Spleen (tissue), 11 donors: Measurements from ENCODE around the gene ROR1. TPM values are rescaled to one million over a fixed set of nuclear protein-coding genes. Genes with fewer than 3 reads are reported as not detected.

Experiments used
- DNase-seq: peaks from one replicate; pipeline ENCODE4 v3.0.0-alpha.2; 2020
- H3K27ac ChIP-seq, 8 donors: fragments of 200-600 bp; sonication (generic) in 7 of 8; 1 replicate in 4 of 8; 2 replicates in 4 of 8; pipeline versions ENCODE4 v1.5.0 to v1.8.0; 2016 to 2021; ENCODE audit warnings: inconsistent platforms in 4 of 8, mild to moderate bottlenecking in 4 of 8, moderate library complexity in 1 of 8
- H3K27me3 ChIP-seq, 7 donors: fragments of 200-600 bp; sonication (generic) in 6 of 7; replicated peaks in 1 of 7; 1 replicate in 4 of 7; 2 replicates in 3 of 7; pipeline versions ENCODE4 v1.5.0 to v1.8.0; 2016 to 2021; ENCODE audit warnings: inconsistent platforms in 3 of 7, mild to moderate bottlenecking in 1 of 7
- H3K36me3 ChIP-seq, 6 donors: fragments of 200-600 bp; sonication (generic) in 5 of 6; 1 replicate in 4 of 6; 2 replicates in 2 of 6; pipeline versions ENCODE4 v1.5.0 to v1.8.0; 2016 to 2021; ENCODE audit warnings: inconsistent platforms in 2 of 6
- H3K4me1 ChIP-seq, 6 donors: fragments of 200-600 bp; sonication (generic) in 5 of 6; 1 replicate in 3 of 6; 2 replicates in 3 of 6; pipeline versions ENCODE4 v1.5.0 to v1.8.0; 2016 to 2021; ENCODE audit warnings: inconsistent platforms in 3 of 6
- H3K4me3 ChIP-seq, 8 donors: fragments of 200-600 bp; sonication (generic) in 7 of 8; 1 replicate in 4 of 8; 2 replicates in 4 of 8; pipeline versions ENCODE4 v1.5.0 to v1.8.0; 2016 to 2021; ENCODE audit warnings: inconsistent platforms in 4 of 8, mild to moderate bottlenecking in 4 of 8, moderate library complexity in 2 of 8
- H3K9me3 ChIP-seq, 8 donors: fragments of 200-600 bp; sonication (generic) in 7 of 8; 1 replicate in 4 of 8; 2 replicates in 4 of 8; pipeline versions ENCODE4 v1.5.0 to v1.8.0; 2016 to 2021; ENCODE audit warnings: inconsistent platforms in 4 of 8
- CTCF ChIP-seq, 11 experiments: fragments of 200-600 bp in 7 of 11; fragments of 450-650 bp in 4 of 11; sonication (generic) in 4 of 11; IDR thresholded peaks in 8 of 11; conservative IDR thresholded peaks in 3 of 11; 1 replicate in 7 of 11; 2 replicates in 4 of 11; pipeline versions ENCODE4 v1.4.0 to v1.8.0; 2016 to 2021; ENCODE audit warnings: antibody characterized with exemption in 11 of 11, inconsistent platforms in 4 of 11, mild to moderate bottlenecking in 1 of 11
- POLR2A ChIP-seq, 3 donors: fragments of 450-650 bp; IDR thresholded peaks; one replicate each; pipeline ENCODE4 v1.5.1; 2017; ENCODE audit warnings: antibody characterized with exemption in 3 of 3, mild to moderate bottlenecking in 1 of 3
- POLR2AphosphoS5 ChIP-seq, 3 donors: sonication (generic); formaldehyde crosslinking; IDR thresholded peaks; one replicate each; pipeline ENCODE4 v1.5.1; 2017; ENCODE audit warnings: antibody characterized with exemption in 3 of 3
- WGBS, 5 donors: extraction: QIAGEN DNeasy Blood & Tissue Kit in 3 of 5; methylation state at CpG; one replicate each; pipeline versions ENCODE4 v1.1.5 to v1.1.7; 2013 to 2018; 5-methylcytosine and 5-hydroxymethylcytosine counted together
- intact Hi-C: fragments of 100-400 bp; cut with DNase I; formaldehyde crosslinking; loops from one replicate; pipeline ENCODE4 v1.15.0; 2023; ENCODE audit warnings: low total_unique reads
- polyA plus RNA-seq, 3 donors: library from polyadenylated mRNA; stranded (reverse); fragments of 200-250 nt; gene quantifications; one replicate each; pipeline ENCODE4 v1.2.1, GENCODE V29; 2013
- total RNA-seq, 7 donors: library from RNA; depleted of rRNA in 3 of 7; stranded (reverse); fragments of >200 nt in 3 of 7; fragmentation: NEBNext Ultra II Directional in 4 of 7; extraction: Animal tissue kit (Norgen Biotek cat#: 25700) in 4 of 7; gene quantifications; one replicate each; pipeline versions ENCODE4 v1.1.0 to v1.2.1, GENCODE V29; 2016 to 2021
- donor health status: healthy with polysubstance abuse.
- donor health status: DM: no; HTN: no; CAD: no; lungs with moderate emphysema.
- donor health status: DM: no; HTN: no; CAD: no.
- donor health status: Bipolar disorder and iron deficiency.
- donor health status: healthy.
- donor health status: DM: no; HTN: no; CAD: no.
- donor health status: DM: yes; HTN: yes; CAD: no.

ROR1 gene
- total and polyA plus RNA-seq, 10 donors = 0.43 to 12.3 (median 6.4) TPM

- Histone ChIP-seq H3K4me1 (peaks cover 0 to 15% (median 2%) of the 10 kb centered on the region in 6 donors), H3K4me3 (no peak overlapping the region), H3K27me3 (no peaks in the 10 kb centered on the region), H3K27ac (no peak overlapping the region), H3K9me3 (no peaks in the 10 kb centered on the region), H3K36me3 (no peaks in the 10 kb centered on the region)
- no peak for DNase-seq
- 73 to 85% (median 79%) methylated on average over 8 of the region's 8 CpGs for WGBS, 5 donors
- intact Hi-C loops = no loop called here
- TF ChIP-seq CTCF (IDR thresholded peaks at IDR 0.05 in 8 of 11, conservative IDR thresholded peaks at IDR 0.05 in 3 of 11) (no peak), POLR2A (IDR thresholded peaks at IDR 0.05) (no peak), POLR2AphosphoS5 (IDR thresholded peaks at IDR 0.05) (no peak)
Measured at GRCh38 chr1:64004451-64005025, 230.7 kb downstream of the ROR1 start.

GRCh38 chr1:64005801-64006200, 232.0 kb downstream of the ROR1 start:
- H3K27ac ChIP-seq = peak overlapping the region in 4 of 8 donors; percentile 31 to 66 (median 56)
- no peaks in the 10 kb centered on the region for H3K27me3 ChIP-seq
- H3K4me3 ChIP-seq = no peak overlapping the region
- no peaks in the 10 kb centered on the region for H3K9me3 ChIP-seq
- no peak for DNase-seq
- intact Hi-C loops = no loop called here
- 55 to 72% (median 56%) methylated on average over 3 of the region's 3 CpGs for WGBS, 5 donors
- H3K4me1 ChIP-seq = peaks cover 0 to 15% (median 2%) of the 10 kb centered on the region in 6 donors
- H3K36me3 ChIP-seq = no peaks in the 10 kb centered on the region
- TF ChIP-seq CTCF (IDR thresholded peaks at IDR 0.05 in 8 of 11, conservative IDR thresholded peaks at IDR 0.05 in 3 of 11) (no peak), POLR2A (IDR thresholded peaks at IDR 0.05) (no peak), POLR2AphosphoS5 (IDR thresholded peaks at IDR 0.05) (no peak)

GRCh38 chr1:64006276-64007051, 232.6 kb downstream of the ROR1 start:
- WGBS, 5 donors = 46 to 55% (median 51%) methylated on average over 8 of the region's 8 CpGs
- no peak for TF ChIP-seq CTCF (IDR thresholded peaks at IDR 0.05 in 8 of 11, conservative IDR thresholded peaks at IDR 0.05 in 3 of 11)
- peak in 1 of 3 donors; percentile 47 for TF ChIP-seq POLR2AphosphoS5 (IDR thresholded peaks at IDR 0.05)
- intact Hi-C loops = no loop called here

GRCh38 chr1:64010316-64010715, 236.5 kb downstream of the ROR1 start:
- TF ChIP-seq POLR2AphosphoS5 (IDR thresholded peaks at IDR 0.05) = no peak
- TF ChIP-seq POLR2A (IDR thresholded peaks at IDR 0.05) = no peak
- no peak for TF ChIP-seq CTCF (IDR thresholded peaks at IDR 0.05 in 8 of 11, conservative IDR thresholded peaks at IDR 0.05 in 3 of 11)
- Histone ChIP-seq H3K4me3 (no peak overlapping the region), H3K4me1 (peaks cover 0 to 15% (median 2%) of the 10 kb centered on the region in 6 donors), H3K9me3 (no peaks in the 10 kb centered on the region), H3K36me3 (no peaks in the 10 kb centered on the region), H3K27me3 (no peaks in the 10 kb centered on the region), H3K27ac (no peak overlapping the region)
- no peak for DNase-seq
- 64 to 91% (median 79%) methylated on average over 1 of the region's 1 CpG for WGBS, 5 donors
- intact Hi-C loops = no loop called here

More at GRCh38 chr1:64006276-64007051, 232.6 kb downstream of the ROR1 start:
- Histone ChIP-seq H3K27ac (peak overlapping the region in 6 of 8 donors; percentile 31 to 66 (median 54)), H3K4me1 (peaks cover 0 to 15% (median 2%) of the 10 kb centered on the region in 6 donors), H3K36me3 (no peaks in the 10 kb centered on the region), H3K27me3 (no peaks in the 10 kb centered on the region), H3K9me3 (no peaks in the 10 kb centered on the region), H3K4me3 (no peak overlapping the region)
- DNase-seq = no peak
